Smooth muscle cell (in vitro differentiated cells): ENCODE results near the gene ARL6IP5. TPM values are rescaled to one million over a fixed set of nuclear protein-coding genes. Genes with fewer than 3 reads are reported as not detected.
A peak's percentile ranks its signal among the peaks of the same experiment; 100 is the strongest.

Experiments
- DNase-seq: peaks from one replicate; lab custom pipeline; 2025; ENCODE audit not compliant: unreplicated experiment; lab: John Stamatoyannopoulos, UW
- H2AFZ ChIP-seq: fragments of 200-600 bp; sonication (generic); 2 replicates; pipeline ENCODE4 v1.6.0; 2016; ENCODE audit warnings: antibody characterized with exemption, low read depth, mild to moderate bottlenecking
- H3F3A ChIP-seq: fragments of 200-600 bp; sonication (generic); 2 replicates; pipeline ENCODE4 v1.6.0; 2017; ENCODE audit warnings: antibody characterized with exemption, low read depth
- H3K27ac ChIP-seq: fragments of 200-600 bp; sonication (generic); 2 replicates; pipeline ENCODE4 v1.5.1; 2016; ENCODE audit warnings: low read depth, mild to moderate bottlenecking
- H3K27me3 ChIP-seq: fragments of 200-600 bp; sonication (generic); 2 replicates; pipeline ENCODE4 v1.6.1; 2016; ENCODE audit warnings: low read depth, mild to moderate bottlenecking
- H3K36me3 ChIP-seq: fragments of 200-600 bp; sonication (generic); 2 replicates; pipeline ENCODE4 v1.5.1; 2016; ENCODE audit warnings: low read depth
- H3K4me1 ChIP-seq: fragments of 200-600 bp; sonication (generic); 2 replicates; pipeline ENCODE4 v1.5.1; 2016; ENCODE audit warnings: low read depth
- H3K4me2 ChIP-seq: fragments of 200-600 bp; sonication (generic); 2 replicates; pipeline ENCODE4 v1.6.0; 2016; ENCODE audit warnings: mild to moderate bottlenecking
- H3K4me3 ChIP-seq: fragments of 200-600 bp; sonication (generic); 2 replicates; pipeline ENCODE4 v1.5.1; 2016; ENCODE audit warnings: mild to moderate bottlenecking
- H3K79me2 ChIP-seq: fragments of 200-600 bp; sonication (generic); 2 replicates; pipeline ENCODE4 v1.6.0; 2016; ENCODE audit warnings: low read depth, mild to moderate bottlenecking
- H3K9ac ChIP-seq: fragments of 200-600 bp; sonication (generic); 2 replicates; pipeline ENCODE4 v1.6.0; 2016; ENCODE audit warnings: low read depth
- H3K9me3 ChIP-seq: fragments of 200-600 bp; sonication (generic); replicated peaks from 2 replicates; pipeline ENCODE4 v1.5.1; 2016; ENCODE audit warnings: low read depth
- H4K20me1 ChIP-seq: fragments of 200-600 bp; sonication (generic); 2 replicates; pipeline ENCODE4 v1.6.0; 2016; ENCODE audit warnings: low read depth
- CTCF ChIP-seq: fragments of 200-600 bp; sonication (generic); IDR thresholded peaks from 2 replicates; pipeline ENCODE4 v1.5.1; 2017; ENCODE audit warnings: borderline replicate concordance, mild to moderate bottlenecking, antibody characterized with exemption; ENCODE audit not compliant: insufficient read depth, poor library complexity, severe bottlenecking
- WGBS: methylation state at CpG from one replicate; pipeline ENCODE4 v1.1.7; 2016; ENCODE audit warnings: low lambda C conversion rate; 5-methylcytosine and 5-hydroxymethylcytosine counted together
- polyA plus RNA-seq: library from polyadenylated mRNA; unstranded; fragments of >200 nt; fragmentation: Nextera tagmentation; extraction: Ambion mirVana; gene quantifications from 2 replicates; pipeline ENCODE4 v1.2.1, GENCODE V29; 2016
- total RNA-seq: library from RNA; depleted of rRNA; stranded (reverse); fragments of >200 nt; gene quantifications from 2 replicates; pipeline ENCODE4 v1.2.3, GENCODE V29; 2014

ARL6IP5 gene
- total and polyA plus RNA-seq, 2 experiments from 2014 or later = 73.9 to 83.9 TPM

- TF ChIP-seq CTCF = no peak
- H4K20me1 ChIP-seq = peaks cover 35% of the 10 kb centered on the region
- peak within 1 kb of the TSS; percentile 24 for H3K27ac ChIP-seq
- peaks cover 35% of the 10 kb centered on the region for H3K4me1 ChIP-seq
- DNase-seq = peak; percentile 57
- H3K9me3 ChIP-seq = no peaks in the 10 kb centered on the region
- peak within 1 kb of the TSS; percentile 93 for H3K4me3 ChIP-seq
- WGBS = 17% methylated on average over 14 of the region's 37 CpGs
- H3K27me3 ChIP-seq = no peaks in the 10 kb centered on the region
- no peaks in the 10 kb centered on the region for H3K36me3 ChIP-seq
- H3F3A ChIP-seq = peaks cover 20% of the 10 kb centered on the region
- peak within 1 kb of the TSS; percentile 75 for H2AFZ ChIP-seq
- peaks cover 48% of the 10 kb centered on the region for H3K79me2 ChIP-seq
- peak within 1 kb of the TSS; percentile 96 for H3K9ac ChIP-seq
- H3K4me2 ChIP-seq = peak within 1 kb of the TSS; percentile 100
Measured at GRCh38 chr3:69080233-69080920, 4.4 kb upstream of the ARL6IP5 start, which contains the start of gene UBA3. Gene UBA3 (minus strand): TSS chr3:69080365. CDS start chr3:69080353, 12 bp downstream.

GRCh38 chr3:69081583-69082262 is 3.0 kb upstream of the ARL6IP5 start:
- H3K27me3 ChIP-seq = no peaks in the 10 kb centered on the region
- H3K9ac ChIP-seq = no peak overlapping the region
- peaks cover 42% of the 10 kb centered on the region for H3K4me1 ChIP-seq
- WGBS = 51% methylated on average over 5 of the region's 5 CpGs
- no peak for DNase-seq
- no peak overlapping the region for H2AFZ ChIP-seq
- peak overlapping the region; percentile 76 for H3K4me2 ChIP-seq
- H3K79me2 ChIP-seq = peaks cover 35% of the 10 kb centered on the region
- H3K9me3 ChIP-seq = no peaks in the 10 kb centered on the region
- H3F3A ChIP-seq = peaks cover 25% of the 10 kb centered on the region
- no peak overlapping the region for H3K4me3 ChIP-seq
- H4K20me1 ChIP-seq = peaks cover 24% of the 10 kb centered on the region
- no peak overlapping the region for H3K27ac ChIP-seq
- no peak for TF ChIP-seq CTCF
- no peaks in the 10 kb centered on the region for H3K36me3 ChIP-seq

- H3K79me2 ChIP-seq = peaks cover 35% of the 10 kb centered on the region
- H3K4me3 ChIP-seq = no peak overlapping the region
- no peak overlapping the region for H2AFZ ChIP-seq
- H3K27me3 ChIP-seq = no peaks in the 10 kb centered on the region
- H3K27ac ChIP-seq = peak overlapping the region; percentile 92
- peaks cover 26% of the 10 kb centered on the region for H3F3A ChIP-seq
- H3K9ac ChIP-seq = no peak overlapping the region
- H3K4me2 ChIP-seq = peak overlapping the region; percentile 76
- WGBS = 64% methylated on average over 2 of the region's 2 CpGs
- DNase-seq = no peak
- TF ChIP-seq CTCF = no peak
- no peaks in the 10 kb centered on the region for H3K9me3 ChIP-seq
- no peaks in the 10 kb centered on the region for H3K36me3 ChIP-seq
- peaks cover 22% of the 10 kb centered on the region for H4K20me1 ChIP-seq
- H3K4me1 ChIP-seq = peaks cover 45% of the 10 kb centered on the region
Measured at GRCh38 chr3:69082361-69082760, 2.4 kb upstream of the ARL6IP5 start.
